CD1c-positive myeloid dendritic cell (primary cell): ENCODE data around the gene PDE4D.
A peak's percentile ranks its signal among the peaks of the same experiment; 100 is the strongest.
"Not testable (repeated sequence)": the region's sequence is repeated elsewhere in the genome, so short reads cannot be mapped to it uniquely, and the experiment has no call there.

Experiments
- DNase-seq: peaks from one replicate; pipeline ENCODE4 v3.0.0-alpha.2; 2016; ENCODE audit errors: extremely low spot score

Gene PDE4D

GRCh38 chr5:59328709-59329296 lies 564.7 kb downstream of the PDE4D start:
- no peak for DNase-seq

- no peak for DNase-seq
Measured at GRCh38 chr5:59327191-59327980, 566.1 kb downstream of the PDE4D start.

- DNase-seq: no peak
Measured at GRCh38 chr5:59326596-59326995, 566.9 kb downstream of the PDE4D start.

DNA sequence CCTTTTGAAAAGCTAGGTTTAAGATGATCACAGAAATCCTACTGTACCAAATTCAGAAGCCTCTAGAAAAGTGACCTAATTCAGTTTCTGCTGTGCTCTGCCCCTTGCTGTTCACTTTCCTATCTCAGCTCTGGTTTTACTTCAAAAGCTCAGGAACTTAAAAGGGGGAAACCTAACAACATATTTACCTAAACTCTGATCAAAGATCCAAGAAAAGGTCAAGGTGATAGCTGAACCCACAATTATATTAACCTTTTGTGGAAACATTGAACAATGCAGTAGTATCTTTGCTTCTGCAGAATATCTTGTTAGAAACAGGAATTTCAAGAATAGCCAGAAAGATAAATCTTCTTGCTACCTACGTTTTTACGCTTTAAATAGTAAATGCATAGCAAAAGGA lies 568.5 kb downstream of the PDE4D start:
- DNase-seq: no peak

GRCh38 chr5:59322894-59323293 lies 570.6 kb downstream of the PDE4D start:
- no peak for DNase-seq

GRCh38 chr5:59322058-59322457 lies 571.5 kb downstream of the PDE4D start:
- no peak for DNase-seq

DNA sequence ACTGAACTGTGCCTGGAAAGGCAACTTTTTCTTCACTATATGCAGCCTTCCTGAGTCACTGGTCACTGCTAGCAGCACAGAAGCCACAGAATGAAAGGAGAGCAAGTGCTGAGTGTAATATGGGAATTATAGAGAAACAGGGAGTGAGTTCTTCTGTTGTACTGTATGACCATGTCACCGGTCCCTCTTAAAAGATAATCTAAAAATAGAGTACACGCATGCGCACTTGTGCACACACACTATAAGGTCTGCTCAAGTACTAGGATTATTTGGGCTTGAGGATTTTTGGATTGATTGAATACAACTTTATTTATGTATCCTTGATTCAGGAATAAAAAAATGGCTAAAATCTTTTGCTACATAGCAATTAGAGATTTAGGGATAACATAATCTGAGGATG lies 571.9 kb downstream of the PDE4D start:
- DNase-seq: no peak

GRCh38 chr5:59320420-59320819 lies 573.1 kb downstream of the PDE4D start:
- DNase-seq: no peak

DNA sequence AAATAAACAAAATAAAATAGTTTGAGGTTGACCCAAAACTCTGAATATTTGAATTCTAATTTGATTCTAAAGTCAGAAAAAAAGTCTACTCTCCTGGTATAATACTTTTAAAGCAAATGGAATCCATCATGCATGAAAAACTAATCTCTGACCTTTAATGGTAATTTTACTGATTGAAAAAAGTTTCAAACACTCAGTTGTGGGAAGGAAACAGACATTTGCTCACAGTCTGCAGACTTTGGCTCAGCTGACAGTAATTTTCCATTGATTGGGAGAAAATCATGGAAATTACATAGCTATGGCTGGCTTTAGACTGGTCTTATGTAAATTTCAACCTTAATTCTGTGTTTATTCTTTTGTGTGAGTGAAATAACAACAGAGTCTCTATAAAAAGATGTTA lies 574.3 kb downstream of the PDE4D start:
- no peak for DNase-seq

DNA sequence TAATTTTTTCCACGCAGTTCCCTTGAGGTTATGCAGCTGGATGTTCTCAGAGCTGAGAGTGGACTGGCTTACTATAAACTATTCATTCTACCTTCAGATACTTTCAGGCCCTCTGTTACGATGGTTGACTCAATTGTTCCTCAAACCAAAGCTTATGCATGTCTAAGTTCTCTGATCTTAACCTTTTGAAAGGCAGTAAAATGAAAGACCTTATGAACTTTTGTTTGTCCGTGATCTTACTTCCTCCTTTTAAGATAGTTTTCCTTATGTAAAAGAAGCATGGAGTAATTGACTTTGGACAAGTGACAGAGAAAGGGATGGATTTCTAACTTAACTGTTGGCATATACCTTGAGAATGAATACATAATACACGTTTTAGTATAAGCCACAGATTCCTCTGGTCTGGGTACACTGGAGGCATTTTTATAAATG lies 575.7 kb downstream of the PDE4D start:
- DNase-seq: no peak

GRCh38 chr5:59317023-59317773 lies 576.3 kb downstream of the PDE4D start:
- no peak for DNase-seq

GRCh38 chr5:59312223-59312622 lies 581.3 kb downstream of the PDE4D start:
- no peak for DNase-seq

- DNase-seq: not testable (repeated sequence)
Measured at GRCh38 chr5:59308685-59309084, 584.8 kb downstream of the PDE4D start.

DNA sequence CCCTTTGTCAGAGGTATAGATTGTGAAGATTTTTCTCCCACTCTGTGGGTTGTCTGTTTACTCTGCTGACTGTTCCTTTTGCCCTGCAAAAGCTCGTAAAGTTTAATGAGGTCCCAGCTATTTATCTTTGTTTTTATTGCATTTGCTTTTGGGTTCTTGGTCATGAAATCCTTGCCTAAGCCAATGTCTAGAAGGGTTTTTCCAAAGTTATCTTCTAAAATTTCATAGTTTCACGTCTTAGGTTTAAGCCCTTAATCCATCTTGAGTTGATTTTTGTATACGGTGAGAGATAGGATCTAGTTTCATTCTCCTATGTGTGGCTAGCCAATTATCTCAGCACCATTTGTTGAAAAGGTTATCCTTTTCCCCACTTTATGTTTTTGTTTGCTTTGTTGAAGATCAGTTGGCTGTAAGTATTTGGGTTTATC lies 590.2 kb downstream of the PDE4D start:
- DNase-seq: not testable (repeated sequence)

DNA sequence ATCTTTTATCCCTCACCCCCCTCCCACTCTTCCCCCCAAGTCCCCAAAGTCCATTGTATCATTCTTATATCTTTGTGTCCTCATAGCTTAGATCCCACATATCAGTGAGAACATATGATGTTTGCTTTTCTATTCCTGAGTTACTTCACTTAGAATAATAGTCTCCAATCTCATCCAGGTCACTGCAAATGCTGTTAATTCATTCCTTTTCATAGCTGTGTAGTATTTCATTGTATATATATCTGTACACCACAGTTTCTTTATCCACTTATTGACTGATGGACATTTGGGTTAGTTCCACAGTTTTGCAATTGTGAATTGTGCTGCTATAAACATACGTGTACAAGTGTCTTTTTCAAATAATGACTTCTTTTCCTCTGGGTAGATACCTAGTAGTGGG lies 591.0 kb downstream of the PDE4D start:
- not testable (repeated sequence) for DNase-seq

DNA sequence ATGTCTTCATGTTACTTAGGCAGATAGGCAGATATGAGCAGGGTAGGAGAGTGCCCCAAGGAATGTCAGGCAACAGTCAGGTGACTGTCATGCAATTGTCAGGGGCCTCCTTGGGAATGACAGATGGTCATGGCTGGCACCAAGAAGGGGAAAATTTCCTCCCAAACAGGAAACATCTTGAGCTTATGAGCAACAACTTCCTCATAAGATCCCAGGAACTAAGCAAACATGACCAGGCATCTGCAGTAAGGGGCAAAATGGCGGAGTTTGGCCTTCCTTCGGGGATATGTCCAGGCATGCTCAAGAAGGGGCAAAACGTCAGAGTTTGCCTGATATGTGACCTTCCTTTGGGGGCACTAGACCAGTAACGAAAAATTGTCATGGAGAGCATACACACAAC lies 591.8 kb downstream of the PDE4D start:
- DNase-seq: no peak

DNA sequence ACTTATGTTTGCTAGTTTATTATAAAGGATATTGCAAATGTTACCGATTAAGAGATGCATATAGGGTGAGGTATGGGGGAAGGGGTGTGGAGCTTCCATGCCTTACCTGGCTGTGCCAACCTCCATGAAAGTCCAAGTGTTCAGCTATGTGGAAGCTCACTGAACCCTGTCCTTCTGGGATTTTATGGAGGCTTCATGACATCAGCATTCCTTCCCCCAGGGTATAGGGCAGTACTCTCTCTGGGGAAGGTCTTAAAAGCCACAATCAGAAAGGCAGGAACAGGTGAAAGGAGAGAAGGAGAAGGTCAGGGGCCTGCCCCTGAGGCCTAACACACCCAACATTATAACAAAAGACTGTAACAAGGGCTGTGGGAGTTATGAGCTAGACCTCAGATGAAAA lies 592.6 kb downstream of the PDE4D start:
- no peak for DNase-seq

GRCh38 chr5:59299006-59299405 lies 594.5 kb downstream of the PDE4D start:
- DNase-seq: no peak

GRCh38 chr5:59296317-59297264 lies 596.9 kb downstream of the PDE4D start:
- DNase-seq: peak; percentile 7

- no peak for DNase-seq
Measured at GRCh38 chr5:59293700-59294099, 599.8 kb downstream of the PDE4D start.

GRCh38 chr5:59291941-59292340 lies 601.6 kb downstream of the PDE4D start:
- DNase-seq: no peak

DNA sequence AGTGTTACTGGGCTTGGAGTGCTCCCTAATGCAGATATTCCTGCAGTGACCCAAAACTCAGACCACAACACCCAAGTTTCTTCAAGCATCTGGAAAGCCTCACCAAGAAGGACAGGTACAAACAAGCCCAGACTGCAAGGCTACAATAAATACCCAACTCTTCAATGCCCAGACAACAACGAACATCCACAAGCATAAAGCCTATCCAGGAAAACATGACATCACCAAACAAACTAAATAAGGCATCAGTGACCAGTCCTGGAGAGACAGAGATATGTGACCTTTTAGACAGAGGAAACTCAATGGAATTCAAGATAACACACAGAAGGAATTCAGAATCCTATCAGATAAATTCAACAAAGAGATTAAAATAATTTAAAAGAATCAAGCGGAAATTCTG lies 605.6 kb downstream of the PDE4D start:
- DNase-seq: no peak
